BJ (cell line): ENCODE data around the gene GSG1L. TPM values are rescaled to one million over a fixed set of nuclear protein-coding genes. Genes with fewer than 3 reads are reported as not detected.

ENCODE experiments used
- CTCF ChIA-PET: fragments of 350-600 bp; formaldehyde crosslinking; extraction: SDS; loops from one replicate; lab custom pipeline; 2021; ENCODE audit warnings: antibody characterized with exemption, inconsistent platforms; lab: Yijun Ruan, JAX
- POLR2A ChIA-PET: fragments of 300-600 bp; sonication (Branson Sonifier 250); formaldehyde crosslinking; extraction: SDS; loops from one replicate; lab custom pipeline; 2021; ENCODE audit warnings: antibody characterized with exemption; lab: Charles Lee
- DNase-seq: peaks from one replicate; pipeline ENCODE4 v3.0.0-alpha.2; 2011; ENCODE audit warnings: low read depth
- H3K27me3 ChIP-seq: 2 replicates; pipeline ENCODE4 v1.6.0; 2011; ENCODE audit warnings: low read length; ENCODE audit not compliant: control insufficient read depth, insufficient read depth
- H3K36me3 ChIP-seq: 2 replicates; pipeline ENCODE4 v1.5.1; 2011; ENCODE audit warnings: low read length; ENCODE audit not compliant: control insufficient read depth, insufficient read depth
- H3K4me3 ChIP-seq: 2 replicates; pipeline ENCODE4 v1.5.1; 2011; ENCODE audit warnings: low read depth, mild to moderate bottlenecking, control low read depth, low read length
- CTCF ChIP-seq: IDR thresholded peaks from 2 replicates; pipeline ENCODE4 v1.5.1; 2011; ENCODE audit warnings: low read depth, mild to moderate bottlenecking, control low read depth, inconsistent platforms, low read length, moderate library complexity; ENCODE audit not compliant: insufficient read depth
- polyA plus RNA-seq: library from polyadenylated mRNA; depleted of rRNA; stranded (reverse); fragments of >200 nt; gene quantifications from 2 replicates; pipeline ENCODE4 v1.2.3, GENCODE V29; 2011

Gene GSG1L
- polyA plus RNA-seq, 1 experiment, result not detected

- Histone ChIP-seq H3K36me3 (no peaks in the 10 kb centered on the region), H3K27me3 (no peaks in the 10 kb centered on the region), H3K4me3 (no peak overlapping the region)
- TF ChIP-seq CTCF, result no peak
- POLR2A ChIA-PET, result no interaction called here
- CTCF ChIA-PET, result no interaction called here
- DNase-seq, result no peak
Measured at GRCh38 chr16:28013392-28013791, 50.1 kb downstream of the GSG1L start.

- no peak for DNase-seq
- no peak overlapping the region for H3K4me3 ChIP-seq
- no peaks in the 10 kb centered on the region for H3K36me3 ChIP-seq
- POLR2A ChIA-PET, result no interaction called here
- no peak for TF ChIP-seq CTCF
- CTCF ChIA-PET, result no interaction called here
- no peaks in the 10 kb centered on the region for H3K27me3 ChIP-seq
Measured at GRCh38 chr16:28011971-28012445, 51.5 kb downstream of the GSG1L start.

- no peaks in the 10 kb centered on the region for H3K36me3 ChIP-seq
- ChIA-PET CTCF (no interaction called here), POLR2A (no interaction called here)
- no peak for TF ChIP-seq CTCF
- H3K4me3 ChIP-seq, result no peak overlapping the region
- no peak for DNase-seq
- H3K27me3 ChIP-seq, result no peaks in the 10 kb centered on the region
Measured at GRCh38 chr16:28011223-28011622, 52.3 kb downstream of the GSG1L start.

GRCh38 chr16:28010671-28011070 lies 52.8 kb downstream of the GSG1L start:
- no peak for TF ChIP-seq CTCF
- POLR2A ChIA-PET, result no interaction called here
- H3K36me3 ChIP-seq, result no peaks in the 10 kb centered on the region
- no peak overlapping the region for H3K4me3 ChIP-seq
- H3K27me3 ChIP-seq, result no peaks in the 10 kb centered on the region
- DNase-seq, result no peak
- CTCF ChIA-PET, result no interaction called here

- H3K36me3 ChIP-seq, result no peaks in the 10 kb centered on the region
- DNase-seq, result no peak
- POLR2A ChIA-PET, result no interaction called here
- CTCF ChIA-PET, result no interaction called here
- H3K4me3 ChIP-seq, result no peak overlapping the region
- no peaks in the 10 kb centered on the region for H3K27me3 ChIP-seq
- TF ChIP-seq CTCF, result no peak
Measured at GRCh38 chr16:28009586-28010373, 53.7 kb downstream of the GSG1L start.
